GM12878 (cell line): Measurements from ENCODE around the gene BICC1. TPM values are rescaled to one million over a fixed set of nuclear protein-coding genes. Genes with fewer than 3 reads are reported as not detected.

ENCODE experiments used
- ATAC-seq: fragments of 200-7000 bp; cut with Tn5 transposase; 3 replicates; pipeline ENCODE4 v1.9.1; 2020; ENCODE audit warnings: mild to moderate bottlenecking, moderate library complexity
- BruUV-seq: library from RNA; stranded (reverse); fragments of 400-500 nt; replicated peaks from 2 replicates; lab custom pipeline; 2021; lab: Mats Ljungman, UMichigan
- CTCF ChIA-PET: fragments of 300-600 bp; sonication (Branson Sonifier 250); formaldehyde crosslinking; extraction: SDS; loops from one replicate; lab custom pipeline; 2021; ENCODE audit warnings: inconsistent platforms; lab: Yijun Ruan, JAX
- POLR2A ChIA-PET: fragments of 350-600 bp; formaldehyde crosslinking; extraction: SDS; loops from one replicate; lab custom pipeline; 2021; ENCODE audit warnings: inconsistent platforms; lab: Charles Lee
- RAD21 ChIA-PET: fragments of 300-600 bp; sonication (Branson Sonifier 250); formaldehyde crosslinking; loops from one replicate; lab custom pipeline; 2023; ENCODE audit warnings: antibody characterized with exemption; ENCODE audit not compliant: unreplicated experiment; lab: Charles Lee
- SMC1A ChIA-PET: fragments of 300-600 bp; sonication (Branson Sonifier 250); formaldehyde crosslinking; loops from one replicate; lab custom pipeline; 2023; ENCODE audit not compliant: unreplicated experiment, uncharacterized antibody; lab: Charles Lee
- DNase-seq: peaks from one replicate; pipeline ENCODE4 v3.0.0-alpha.2; 2011; ENCODE audit warnings: low read depth, low spot score
- FAIRE-seq: peaks from 3 replicates; lab custom pipeline; 2011; peaks lifted over from hg19 to GRCh38; lab: Jason Lieb, UNC
- H2AFZ ChIP-seq: 2 replicates; pipeline ENCODE4 v1.6.0; 2011; ENCODE audit warnings: low read depth, low read length, control low read depth; ENCODE audit not compliant: control insufficient read depth
- H3K27ac ChIP-seq: 2 replicates; pipeline ENCODE4 v1.5.1; 2011; ENCODE audit warnings: control low read depth; ENCODE audit not compliant: control insufficient read depth, insufficient read depth
- H3K27me3 ChIP-seq, 2 experiments: replicated peaks in 1 of 2; 2 replicates each; pipeline versions ENCODE4 v1.6.0 to v1.6.1; 2011; ENCODE audit warnings: low read length in 1 of 2; ENCODE audit not compliant: control insufficient read depth in 2 of 2, insufficient read depth in 2 of 2
- H3K36me3 ChIP-seq, 2 experiments: 2 replicates each; pipeline ENCODE4 v1.5.1; 2011; ENCODE audit warnings: low read length in 1 of 2; ENCODE audit not compliant: control insufficient read depth in 2 of 2, insufficient read depth in 2 of 2
- H3K4me1 ChIP-seq: 2 replicates; pipeline ENCODE4 v1.6.1; 2011; ENCODE audit warnings: mild to moderate bottlenecking, low read length, moderate library complexity, mixed read lengths; ENCODE audit not compliant: control insufficient read depth, insufficient read depth
- H3K4me2 ChIP-seq: 2 replicates; pipeline ENCODE4 v1.6.0; 2011; ENCODE audit warnings: control low read depth; ENCODE audit not compliant: control insufficient read depth, insufficient read depth
- H3K4me3 ChIP-seq: fragments of 200-600 bp; sonication (generic); 2 replicates; pipeline ENCODE4 v1.5.1; 2016
- H3K79me2 ChIP-seq: 2 replicates; pipeline ENCODE4 v1.6.0; 2011; ENCODE audit warnings: low read length; ENCODE audit not compliant: control insufficient read depth, insufficient read depth
- H3K9ac ChIP-seq: 2 replicates; pipeline ENCODE4 v1.8.0; 2011; ENCODE audit warnings: low read length, control low read depth, mixed read lengths; ENCODE audit not compliant: control insufficient read depth, insufficient read depth
- H3K9me3 ChIP-seq: replicated peaks from 3 replicates; pipeline ENCODE4 v1.5.1; 2011; ENCODE audit warnings: mild to moderate bottlenecking, low read length; ENCODE audit not compliant: control insufficient read depth, insufficient read depth
- H4K20me1 ChIP-seq: 2 replicates; pipeline ENCODE4 v1.6.0; 2011; ENCODE audit not compliant: control insufficient read depth, insufficient read depth
- CHD1 ChIP-seq: IDR thresholded peaks from 2 replicates; pipeline ENCODE4 v1.6.1; 2012; ENCODE audit warnings: low read depth, low read length, improper control_type of control experiment
- CHD4 ChIP-seq: fragments of 200-600 bp; sonication (generic); IDR thresholded peaks from 2 replicates; pipeline ENCODE4 v1.6.1; 2016; ENCODE audit warnings: mild to moderate bottlenecking
- FOXK2 ChIP-seq: fragments of 450-650 bp; IDR thresholded peaks from 2 replicates; pipeline ENCODE4 v1.6.1; 2017; ENCODE audit warnings: mild to moderate bottlenecking, moderate library complexity
- MYB ChIP-seq: fragments of 150-350 bp; IDR thresholded peaks from 2 replicates; pipeline ENCODE4 v1.6.1; 2014; ENCODE audit warnings: mild to moderate bottlenecking, low read depth, low read length, borderline replicate concordance
- NBN ChIP-seq: fragments of 450-650 bp; IDR thresholded peaks from 2 replicates; pipeline ENCODE4 v1.6.1; 2016
- NFYA ChIP-seq: IDR thresholded peaks from 2 replicates; pipeline ENCODE4 v1.6.1; 2011; ENCODE audit warnings: low read depth, mild to moderate bottlenecking, low read length, improper control_type of control experiment, borderline replicate concordance
- NFYB ChIP-seq: IDR thresholded peaks from 2 replicates; pipeline ENCODE4 v1.6.1; 2011; ENCODE audit warnings: low read depth, mild to moderate bottlenecking, low read length, improper control_type of control experiment, moderate library complexity; ENCODE audit not compliant: insufficient read depth
- RAD21 ChIP-seq: IDR thresholded peaks from 2 replicates; pipeline ENCODE4 v1.6.1; 2011; ENCODE audit warnings: mild to moderate bottlenecking, low read depth, low read length, moderate library complexity; ENCODE audit not compliant: insufficient read depth
- TCF7 ChIP-seq: IDR thresholded peaks from 2 replicates; pipeline ENCODE4 v1.6.1; 2014; ENCODE audit warnings: antibody characterized with exemption, borderline replicate concordance
- ZNF217 ChIP-seq: fragments of 450-650 bp; IDR thresholded peaks from 2 replicates; pipeline ENCODE4 v1.6.1; 2017; ENCODE audit warnings: antibody characterized with exemption, mild to moderate bottlenecking
- ZNF24 ChIP-seq: fragments of 450-650 bp; IDR thresholded peaks from 2 replicates; pipeline ENCODE4 v1.6.1; 2017; ENCODE audit warnings: antibody characterized with exemption, mild to moderate bottlenecking
- ZNF274 ChIP-seq: IDR thresholded peaks from one replicate; pipeline ENCODE4 v1.8.0; 2011; ENCODE audit not compliant: insufficient read length, insufficient read depth
- whole genome bisulfite sequencing: methylation state at CpG from one replicate; pipeline ENCODE4 v1.1.6; 2016; ENCODE audit warnings: low lambda C conversion rate; ENCODE audit not compliant: insufficient replicate concordance, insufficient coverage; ENCODE audit errors: missing lambda C conversion rate; 5-methylcytosine and 5-hydroxymethylcytosine counted together
- in situ Hi-C: fragments of 300-500 bp; cut with MboI; formaldehyde crosslinking; loops from 9 replicates; pipeline ENCODE4 v1.14.3; 2018; ENCODE audit warnings: mixed read lengths
- intact Hi-C: fragments of 100-400 bp; cut with micrococcal nuclease; formaldehyde crosslinking; loops from one replicate; pipeline ENCODE4 v1.14.2; 2022; ENCODE audit not compliant: unreplicated experiment
- polyA plus RNA-seq, 11 experiments: library from polyadenylated mRNA; depleted of rRNA in 4 of 11; unstranded in 6 of 11; stranded (reverse) in 5 of 11; fragments of >200 nt; fragmentation: Nextera tagmentation in 4 of 11; fragmentation: Illumina TruSeq in 1 of 11; extraction: Ambion mirVana in 4 of 11; extraction: Trizol in 1 of 11; gene quantifications; 1 replicate in 1 of 11; 2 replicates in 10 of 11; pipeline versions ENCODE4 v1.2.1 to v1.2.3, GENCODE V29; 2011 to 2016; ENCODE audit warnings: inconsistent platforms in 2 of 11, missing spikeins in 2 of 11, low read depth in 1 of 11
- total RNA-seq, 4 experiments: library from RNA; depleted of rRNA in 3 of 4; stranded (reverse); fragments of >200 nt in 3 of 4; fragmentation: Illumina TruSeq in 1 of 4; extraction: Trizol in 1 of 4; gene quantifications; 2 replicates each; pipeline versions ENCODE4 v1.2.1 to v1.2.3, GENCODE V29; 2013 to 2021

BICC1 gene
- total and polyA plus RNA-seq, 10 of the 15 experiments (the other 5 are each of a cell fraction or from before 2014, with no cell fraction given): 0.01 to 0.10 (median 0.04) TPM; not detected in 5

- POLR2A ChIA-PET: no interaction called here
- ATAC-seq (no peak), FAIRE-seq (no peak), DNase-seq (no peak)
- in situ Hi-C loops: no loop called here
- no TSS peak for BruUV-seq
- H3K4me1 ChIP-seq: no peaks in the 10 kb centered on the region
- no peaks in the 10 kb centered on the region for H3K9me3 ChIP-seq
- WGBS: 2% methylated on average over 4 of the region's 4 CpGs
- no peak overlapping the region for H3K4me3 ChIP-seq
- TF ChIP-seq CHD1: no peak
- TF ChIP-seq RAD21: no peak
- TF ChIP-seq CHD4: no peak
- no peak for TF ChIP-seq NFYA
- no peak for TF ChIP-seq FOXK2
- no peak for TF ChIP-seq ZNF24
- no peak for TF ChIP-seq MYB
- no peak for TF ChIP-seq NFYB
- TF ChIP-seq NBN: no peak
- no peak for TF ChIP-seq ZNF274
- TF ChIP-seq ZNF217: no peak
- TF ChIP-seq TCF7: no peak
- CTCF ChIA-PET: interaction anchor here (2.2 kb wide), 1 partner anchor 34 kb away, joined by 6 read pairs; no protein-coding TSS in a partner anchor
- H3K4me2 ChIP-seq: no peak overlapping the region
- RAD21 ChIA-PET: interaction anchor here (0.7 kb wide), 1 partner anchor 612 kb away, joined by 3 read pairs; no protein-coding TSS in a partner anchor
- H3K9ac ChIP-seq: no peak overlapping the region
- H4K20me1 ChIP-seq: no peaks in the 10 kb centered on the region
- H3K36me3 ChIP-seq: no peaks in the 10 kb centered on the region
- H3K27ac ChIP-seq: no peak overlapping the region
- SMC1A ChIA-PET: no interaction called here
- no peaks in the 10 kb centered on the region for H3K79me2 ChIP-seq
- intact Hi-C loops: no loop called here
- no peak overlapping the region for H2AFZ ChIP-seq
- no peaks in the 10 kb centered on the region for H3K27me3 ChIP-seq
Measured at GRCh38 chr10:58741673-58742072, 229.0 kb downstream of the BICC1 start.
